Heart left ventricle (tissue), 16 donors: ENCODE results near the gene SMAD3. TPM values are rescaled to one million over a fixed set of nuclear protein-coding genes. Genes with fewer than 3 reads are reported as not detected.

ENCODE experiments used
- ATAC-seq, 4 donors: fragments of 200-7000 bp; cut with Tn5 transposase; one replicate each; pipeline ENCODE4 v1.9.1; 2020 to 2022; ENCODE audit warnings: moderate library complexity in 4 of 4, mild to moderate bottlenecking in 3 of 4, moderate number of reproducible peaks in 1 of 4
- DNase-seq, 5 donors: peaks; one replicate each; pipeline ENCODE4 v3.0.0-alpha.2; 2020
- H3K27ac ChIP-seq, 12 donors: fragments of 200-600 bp; sonication (generic) in 4 of 12; one replicate each; pipeline versions ENCODE4 v1.5.0 to v1.8.0; 2016 to 2022; ENCODE audit warnings: mild to moderate bottlenecking in 2 of 12
- H3K27me3 ChIP-seq, 9 donors: fragments of 200-600 bp; sonication (generic) in 2 of 9; one replicate each; pipeline versions ENCODE4 v1.5.1 to v1.8.0; 2016 to 2022; ENCODE audit warnings: mild to moderate bottlenecking in 3 of 9
- H3K36me3 ChIP-seq, 9 donors: fragments of 200-600 bp; sonication (generic) in 2 of 9; one replicate each; pipeline versions ENCODE4 v1.5.0 to v1.8.0; 2018 to 2022; ENCODE audit warnings: mild to moderate bottlenecking in 2 of 9
- H3K4me1 ChIP-seq, 12 donors: fragments of 200-600 bp; sonication (generic) in 4 of 12; one replicate each; pipeline versions ENCODE4 v1.5.0 to v1.8.0; 2016 to 2022; ENCODE audit warnings: mild to moderate bottlenecking in 3 of 12
- H3K4me3 ChIP-seq, 12 donors: fragments of 200-600 bp; sonication (generic) in 4 of 12; one replicate each; pipeline versions ENCODE4 v1.5.0 to v1.8.0; 2017 to 2022; ENCODE audit warnings: mild to moderate bottlenecking in 9 of 12, moderate library complexity in 4 of 12
- H3K9me3 ChIP-seq, 12 donors: fragments of 200-600 bp; sonication (generic) in 4 of 12; one replicate each; pipeline versions ENCODE4 v1.5.0 to v1.8.0; 2016 to 2022; ENCODE audit warnings: mild to moderate bottlenecking in 1 of 12
- CTCF ChIP-seq, 12 donors: fragments of 200-600 bp; sonication (generic) in 4 of 12; IDR thresholded peaks; one replicate each; pipeline versions ENCODE4 v1.5.0 to v1.8.0; 2018 to 2022; ENCODE audit warnings: antibody characterized with exemption in 12 of 12, mild to moderate bottlenecking in 5 of 12
- POLR2A ChIP-seq, 2 donors: fragments of 450-650 bp; IDR thresholded peaks; one replicate each; pipeline ENCODE4 v1.6.1; 2017; ENCODE audit warnings: antibody characterized with exemption in 2 of 2, mild to moderate bottlenecking in 2 of 2, moderate library complexity in 2 of 2
- WGBS, 4 donors: extraction: QIAGEN DNeasy Blood & Tissue Kit in 2 of 4; methylation state at CpG; one replicate each; pipeline versions ENCODE4 v1.1.5 to v1.1.7; 2013 to 2018; 5-methylcytosine and 5-hydroxymethylcytosine counted together
- intact Hi-C, 10 donors: fragments of 100-400 bp; cut with DNase I; formaldehyde crosslinking; loops; one replicate each; pipeline versions ENCODE4 v1.11.1 to v1.14.2; 2022
- polyA plus RNA-seq, 2 donors: library from polyadenylated mRNA; stranded (reverse); fragments of 200-250 nt; gene quantifications; one replicate each; pipeline ENCODE4 v1.2.3, GENCODE V29; 2013
- total RNA-seq, 9 donors: library from RNA; depleted of rRNA in 2 of 9; stranded (reverse); fragments of >200 nt in 2 of 9; fragmentation: NEBNext Ultra II Directional in 3 of 9; extraction: Animal tissue kit (Norgen Biotek cat#: 25700) in 3 of 9; gene quantifications; one replicate each; pipeline versions ENCODE4 v1.1.0 to v1.2.4, GENCODE V29; 2016 to 2023
- donor health status: ischemic (EF 13 %, LVEDD 7.1; RV severe dilation, severe dysfunction).
- donor health status: healthy with polysubstance abuse.
- donor health status: DM: no; HTN: yes; CAD: no.
- donor health status: DM: no; HTN: no; CAD: no.
- donor health status: ischemic (EF 25% LVEDD 6.9; RV normal size, moderate dysfunction).
- donor health status: ischemic (EF 25% LVEDD 5.7; RV mildly dilated, moderate dysfunction).
- donor health status: healthy.
- donor health status: DM: yes; HTN: yes; CAD: no.
- donor health status: ischemic (EF 35%, LVEDD 5.7; RV mildly dilated, moderate dysfunction).
- donor health status: nonischemic (EF 11% LVEDD 7.7; RV severe dilation, severe dysfunction).
- donor health status: DM: yes; HTN: yes; CAD: no.
- donor health status: PGD.
- donor health status: ischemic (EF 29% LVEDD 5.4; RV normal size, mild dysfunction).
- donor health status: nonischemic (EF 23%, LVEDD 6.1; RV moderate dilation, normal function).

SMAD3 gene
- total and polyA plus RNA-seq, 11 donors, result 5.6 to 34.3 (median 15.3) TPM

- no peak for ATAC-seq
- no peaks in the 10 kb centered on the region for H3K27me3 ChIP-seq
- no peaks in the 10 kb centered on the region for H3K36me3 ChIP-seq
- peak overlapping the region in 11 of 12 donors; percentile 58 to 93 (median 73) for H3K27ac ChIP-seq
- no peaks in the 10 kb centered on the region for H3K9me3 ChIP-seq
- intact Hi-C loops, result loop anchor here in 3 of 10 donors (5.0 to 10.0 kb wide), 3 partner anchors 36 to 128 kb away; partner anchors contain the start of genes AAGAB (in 1 of the 3) and IQCH (in 1 of the 3)
- no peak overlapping the region for H3K4me3 ChIP-seq
- no peak for TF ChIP-seq CTCF (IDR thresholded peaks at IDR 0.05)
- no peak for TF ChIP-seq POLR2A (IDR thresholded peaks at IDR 0.05)
- 80 to 88% (median 84%) methylated on average over 15 to 16 of the region's 16 CpGs for WGBS, 4 donors
- DNase-seq, result no peak
- peaks cover 0 to 96% (median 46%) of the 10 kb centered on the region in 12 donors for H3K4me1 ChIP-seq
These were observed 61.3 kb downstream of the SMAD3 start for GRCh38 chr15:67126551-67127330.

GRCh38 chr15:67127331-67127664 lies 61.9 kb downstream of the SMAD3 start:
- no peak for ATAC-seq
- Histone ChIP-seq H3K27me3 (no peaks in the 10 kb centered on the region), H3K27ac (peak overlapping the region in 6 of 12 donors; percentile 8 to 93 (median 35)), H3K9me3 (no peaks in the 10 kb centered on the region), H3K4me1 (peaks cover 0 to 94% (median 42%) of the 10 kb centered on the region in 12 donors), H3K36me3 (no peaks in the 10 kb centered on the region), H3K4me3 (no peak overlapping the region)
- TF ChIP-seq CTCF (IDR thresholded peaks at IDR 0.05) (no peak), POLR2A (IDR thresholded peaks at IDR 0.05) (no peak)
- intact Hi-C loops, result loop anchor here in 3 of 10 donors (5.0 to 10.0 kb wide), 3 partner anchors 35 to 128 kb away; partner anchors contain the start of genes AAGAB (in 1 of the 3) and IQCH (in 1 of the 3)
- no peak for DNase-seq
- 84 to 90% (median 88%) methylated on average over 5 of the region's 5 CpGs for WGBS, 4 donors

- no peaks in the 10 kb centered on the region for H3K27me3 ChIP-seq
- peak in 3 of 4 donors; percentile 7 to 54 (median 47) for ATAC-seq
- peak overlapping the region in 7 of 12 donors; percentile 13 to 93 (median 41) for H3K27ac ChIP-seq
- TF ChIP-seq POLR2A (IDR thresholded peaks at IDR 0.05) (no peak), CTCF (IDR thresholded peaks at IDR 0.05) (no peak)
- H3K4me3 ChIP-seq, result no peak overlapping the region
- WGBS, 4 donors, result 55 to 62% (median 56%) methylated on average over 4 of the region's 4 CpGs
- H3K9me3 ChIP-seq, result no peaks in the 10 kb centered on the region
- DNase-seq, result no peak
- intact Hi-C loops, result loop anchor here in 3 of 10 donors (5.0 to 10.0 kb wide), 3 partner anchors 34 to 127 kb away; partner anchors contain the start of genes AAGAB (in 1 of the 3) and IQCH (in 1 of the 3)
- H3K4me1 ChIP-seq, result peaks cover 0 to 95% (median 49%) of the 10 kb centered on the region in 12 donors
- H3K36me3 ChIP-seq, result no peaks in the 10 kb centered on the region
These were observed 62.6 kb downstream of the SMAD3 start for GRCh38 chr15:67127965-67128364.

GRCh38 chr15:67130166-67130565 lies 64.8 kb downstream of the SMAD3 start:
- no peaks in the 10 kb centered on the region for H3K27me3 ChIP-seq
- no peak for TF ChIP-seq POLR2A (IDR thresholded peaks at IDR 0.05)
- TF ChIP-seq CTCF (IDR thresholded peaks at IDR 0.05), result no peak
- peak overlapping the region in 1 of 12 donors; percentile 62 for H3K27ac ChIP-seq
- WGBS, 4 donors, result 88 to 97% (median 95%) methylated on average over 11 to 12 of the region's 12 CpGs
- no peaks in the 10 kb centered on the region for H3K9me3 ChIP-seq
- DNase-seq (no peak), ATAC-seq (no peak)
- peaks cover 6 to 96% (median 62%) of the 10 kb centered on the region in 12 donors for H3K4me1 ChIP-seq
- no peaks in the 10 kb centered on the region for H3K36me3 ChIP-seq
- intact Hi-C loops, result no loop called here
- no peak overlapping the region for H3K4me3 ChIP-seq
